Right lobe of liver (tissue), 6 donors: Measurements from ENCODE around the gene CFAP251. TPM values are rescaled to one million over a fixed set of nuclear protein-coding genes. Genes with fewer than 3 reads are reported as not detected.
"Not testable (repeated sequence)": the region's sequence is repeated elsewhere in the genome, so short reads cannot be mapped to it uniquely, and the experiment has no call there.

Experiments used
- ATAC-seq, 4 donors: fragments of 200-7000 bp; cut with Tn5 transposase; one replicate each; pipeline ENCODE4 v1.9.1; 2020; ENCODE audit warnings: mild to moderate bottlenecking in 4 of 4, moderate library complexity in 4 of 4
- DNase-seq, 3 donors: peaks; one replicate each; pipeline ENCODE4 v3.0.0-alpha.2; 2020
- H3K27ac ChIP-seq, 3 donors: fragments of 200-600 bp; one replicate each; pipeline ENCODE4 v1.8.0; 2022
- H3K27me3 ChIP-seq, 2 donors: fragments of 200-600 bp; one replicate each; pipeline ENCODE4 v1.8.0; 2022
- H3K36me3 ChIP-seq, 4 donors: fragments of 200-600 bp; sonication (generic) in 1 of 4; one replicate each; pipeline versions ENCODE4 v1.5.1 to v1.8.0; 2017 to 2022; ENCODE audit warnings: control low read depth in 1 of 4
- H3K4me1 ChIP-seq, 4 donors: fragments of 200-600 bp; sonication (generic) in 1 of 4; one replicate each; pipeline versions ENCODE4 v1.5.1 to v1.8.0; 2017 to 2022; ENCODE audit warnings: control low read depth in 1 of 4
- H3K4me3 ChIP-seq, 3 donors: fragments of 200-600 bp; one replicate each; pipeline ENCODE4 v1.8.0; 2022
- H3K9me3 ChIP-seq, 4 donors: fragments of 200-600 bp; sonication (generic) in 1 of 4; one replicate each; pipeline versions ENCODE4 v1.5.1 to v1.8.0; 2017 to 2022; ENCODE audit warnings: control low read depth in 1 of 4
- POLR2A ChIP-seq: fragments of 450-650 bp; IDR thresholded peaks from one replicate; pipeline ENCODE4 v1.6.1; 2017; ENCODE audit warnings: antibody characterized with exemption, mild to moderate bottlenecking
- WGBS: methylation state at CpG from one replicate; pipeline ENCODE4 v1.1.6; 2018; ENCODE audit warnings: low coverage, low lambda C conversion rate; ENCODE audit not compliant: insufficient coverage; ENCODE audit errors: missing lambda C conversion rate; 5-methylcytosine and 5-hydroxymethylcytosine counted together
- intact Hi-C, 2 donors: fragments of 100-400 bp; cut with DNase I; formaldehyde crosslinking; loops; one replicate each; pipeline versions ENCODE4 v1.11.2 to v1.14.1; 2022
- long read RNA-seq: library from polyadenylated mRNA; unstranded; transcript quantifications from one replicate; pipeline ENCODE4 v2.0.0, GENCODE V29; 2019
- total RNA-seq, 6 experiments: library from RNA; depleted of rRNA in 2 of 6; stranded (reverse); fragments of >200 nt in 2 of 6; fragmentation: NEBNext Ultra II Directional in 3 of 6; extraction: Animal tissue kit (Norgen Biotek cat#: 25700) in 3 of 6; gene quantifications; one replicate each; pipeline versions ENCODE4 v1.1.0 to v1.2.4, GENCODE V29; 2016 to 2023
- TF ChIP-seq, protein P1 (sequence below), 4 donors: fragments of 200-600 bp in 3 of 4; fragments of 450-650 bp in 1 of 4; IDR thresholded peaks; one replicate each; pipeline versions ENCODE4 v1.5.1 to v1.8.0; 2016 to 2022; ENCODE audit warnings: antibody characterized with exemption in 4 of 4, mild to moderate bottlenecking in 2 of 4
- donor health status: DM: no; HTN: yes; CAD: no.
- donor health status: DM: no; HTN: no; CAD: no.
- donor health status: DM: no; HTN: no; CAD: no.
- donor health status: DM: no; HTN: yes; CAD: no.
- donor health status: DM: no; HTN: yes; CAD: no.

Gene CFAP251, protein sequence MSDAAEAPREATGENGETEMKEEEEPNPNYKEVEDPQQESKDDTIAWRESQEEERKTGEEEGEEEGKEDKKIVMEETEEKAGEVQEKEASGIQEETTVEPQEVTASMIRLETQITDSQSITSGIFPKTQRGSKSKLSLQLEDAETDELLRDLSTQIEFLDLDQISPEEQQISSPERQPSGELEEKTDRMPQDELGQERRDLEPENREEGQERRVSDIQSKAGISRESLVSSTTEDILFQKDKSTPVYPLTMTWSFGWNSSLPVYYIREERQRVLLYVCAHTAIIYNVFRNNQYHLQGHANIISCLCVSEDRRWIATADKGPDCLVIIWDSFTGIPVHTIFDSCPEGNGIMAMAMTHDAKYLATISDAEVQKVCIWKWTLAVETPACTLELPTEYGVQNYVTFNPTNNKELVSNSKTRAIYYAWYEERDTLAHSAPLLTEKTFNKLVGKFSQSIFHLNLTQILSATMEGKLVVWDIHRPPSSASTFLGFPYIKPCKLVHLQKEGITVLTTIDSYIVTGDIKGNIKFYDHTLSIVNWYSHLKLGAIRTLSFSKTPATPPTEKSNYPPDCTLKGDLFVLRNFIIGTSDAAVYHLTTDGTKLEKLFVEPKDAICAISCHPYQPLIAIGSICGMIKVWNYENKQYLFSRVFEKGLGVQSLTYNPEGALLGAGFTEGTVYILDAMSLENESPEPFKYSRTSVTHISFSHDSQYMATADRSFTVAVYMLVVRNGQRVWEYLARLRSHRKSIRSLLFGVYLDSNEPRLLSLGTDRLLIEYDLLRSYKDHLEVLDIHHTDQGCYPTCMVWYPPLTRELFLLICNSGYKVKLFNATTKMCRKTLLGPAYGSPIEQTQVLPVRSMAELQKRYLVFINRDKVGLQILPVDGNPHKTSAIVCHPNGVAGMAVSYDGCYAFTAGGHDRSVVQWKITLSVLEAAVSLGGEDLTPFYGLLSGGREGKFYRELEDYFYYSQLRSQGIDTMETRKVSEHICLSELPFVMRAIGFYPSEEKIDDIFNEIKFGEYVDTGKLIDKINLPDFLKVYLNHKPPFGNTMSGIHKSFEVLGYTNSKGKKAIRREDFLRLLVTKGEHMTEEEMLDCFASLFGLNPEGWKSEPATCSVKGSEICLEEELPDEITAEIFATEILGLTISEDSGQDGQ
- 1 to 10 TPM; 1.0 to 6.2 (median 2.4) TPM for total RNA-seq
- long read RNA-seq, partial matches to known transcripts, result 1 of 1 reads
- long read RNA-seq, other reads (novel, unspliced or antisense), result 0 of 1 reads

DNA sequence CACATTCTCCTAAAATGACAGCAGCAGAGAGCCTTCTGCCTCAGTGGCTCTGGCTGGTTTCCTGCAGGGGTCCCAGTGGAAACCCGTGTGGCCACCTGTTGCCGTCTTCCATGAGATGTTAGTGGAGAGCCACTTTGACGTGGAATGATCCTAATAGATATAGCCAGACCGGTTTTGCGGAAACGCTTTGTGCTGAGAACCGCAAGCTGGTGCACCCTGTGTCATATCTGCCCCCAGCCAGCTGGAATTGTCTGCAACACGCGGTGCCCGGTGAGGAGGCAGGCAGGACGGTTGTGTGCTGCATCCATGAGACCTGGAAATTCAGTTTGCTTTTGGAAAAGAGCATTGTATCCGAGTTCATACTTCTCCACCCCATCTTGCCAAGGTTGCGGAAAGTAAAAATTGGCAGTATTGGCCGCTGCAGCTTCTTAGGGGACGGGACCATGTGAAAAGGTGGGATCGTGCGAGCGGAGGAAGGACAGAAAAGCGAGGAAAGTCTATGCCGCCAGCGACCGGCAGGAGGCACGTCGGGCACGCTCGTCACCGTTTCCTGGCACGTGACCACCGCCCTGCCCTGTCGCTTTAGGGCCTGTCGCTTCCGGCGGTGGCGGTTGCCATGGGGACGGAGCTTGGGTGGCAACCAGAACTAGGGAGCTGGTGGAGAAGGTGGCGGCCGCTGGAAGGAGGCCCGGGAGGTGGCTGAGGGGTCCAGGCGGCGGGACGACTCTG lies at the start of gene CFAP251:
Gene CFAP251 (plus strand): TSS at position 643 of the 729 bp plus-strand sequence. CDS start 2,714 bp downstream, outside the sequence.
- TF ChIP-seq, protein P1, sequence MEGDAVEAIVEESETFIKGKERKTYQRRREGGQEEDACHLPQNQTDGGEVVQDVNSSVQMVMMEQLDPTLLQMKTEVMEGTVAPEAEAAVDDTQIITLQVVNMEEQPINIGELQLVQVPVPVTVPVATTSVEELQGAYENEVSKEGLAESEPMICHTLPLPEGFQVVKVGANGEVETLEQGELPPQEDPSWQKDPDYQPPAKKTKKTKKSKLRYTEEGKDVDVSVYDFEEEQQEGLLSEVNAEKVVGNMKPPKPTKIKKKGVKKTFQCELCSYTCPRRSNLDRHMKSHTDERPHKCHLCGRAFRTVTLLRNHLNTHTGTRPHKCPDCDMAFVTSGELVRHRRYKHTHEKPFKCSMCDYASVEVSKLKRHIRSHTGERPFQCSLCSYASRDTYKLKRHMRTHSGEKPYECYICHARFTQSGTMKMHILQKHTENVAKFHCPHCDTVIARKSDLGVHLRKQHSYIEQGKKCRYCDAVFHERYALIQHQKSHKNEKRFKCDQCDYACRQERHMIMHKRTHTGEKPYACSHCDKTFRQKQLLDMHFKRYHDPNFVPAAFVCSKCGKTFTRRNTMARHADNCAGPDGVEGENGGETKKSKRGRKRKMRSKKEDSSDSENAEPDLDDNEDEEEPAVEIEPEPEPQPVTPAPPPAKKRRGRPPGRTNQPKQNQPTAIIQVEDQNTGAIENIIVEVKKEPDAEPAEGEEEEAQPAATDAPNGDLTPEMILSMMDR (IDR thresholded peaks at IDR 0.05), result peak; percentile 49 to 94 (median 69)
- no peak for TF ChIP-seq POLR2A
- Histone ChIP-seq H3K27me3 (no peaks in the 10 kb centered on the region), H3K9me3 (no peaks in the 10 kb centered on the region), H3K4me3 (peak within 1 kb of the TSS; percentile 37 to 51 (median 39)), H3K36me3 (peaks cover 0 to 30% (median 14%) of the 10 kb centered on the region in 4 donors), H3K27ac (peak within 1 kb of the TSS in 2 of 3 donors; percentile 10 to 23), H3K4me1 (peaks cover 0 to 8% (median 0%) of the 10 kb centered on the region in 4 donors)
- intact Hi-C loops, result no loop called here
- ATAC-seq (peak; percentile 96 to 100 (median 98)), DNase-seq (peak; percentile 99)
- WGBS, result 25% methylated on average over 17 of the region's 41 CpGs

DNA sequence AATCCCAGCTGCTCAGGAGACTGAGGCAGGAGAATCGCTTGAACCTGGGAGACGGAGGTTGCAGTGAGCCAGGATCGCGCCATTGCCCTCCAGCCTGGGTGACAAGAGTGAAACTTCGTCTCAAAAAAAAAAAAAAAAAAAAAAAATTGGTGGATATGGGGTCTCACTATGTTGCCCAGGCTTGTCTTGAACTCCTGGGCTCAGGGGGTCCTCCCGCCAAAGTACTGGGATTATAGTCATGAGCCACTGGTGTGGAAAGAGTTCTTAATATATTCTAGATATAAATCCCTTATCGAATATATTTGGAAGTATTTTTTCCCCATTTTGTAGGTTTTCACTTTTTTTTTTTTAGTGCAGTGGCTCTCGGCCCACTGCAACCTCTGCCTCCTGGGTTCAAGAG lies 49.2 kb upstream of the CFAP251 start:
- intact Hi-C loops, H3K4me3 ChIP-seq, H3K36me3 ChIP-seq, H3K4me1 ChIP-seq, H3K27me3 ChIP-seq, H3K27ac ChIP-seq, DNase-seq, H3K9me3 ChIP-seq, ATAC-seq: not testable (repeated sequence)
- 95% methylated on average over 8 of the region's 8 CpGs for WGBS

DNA sequence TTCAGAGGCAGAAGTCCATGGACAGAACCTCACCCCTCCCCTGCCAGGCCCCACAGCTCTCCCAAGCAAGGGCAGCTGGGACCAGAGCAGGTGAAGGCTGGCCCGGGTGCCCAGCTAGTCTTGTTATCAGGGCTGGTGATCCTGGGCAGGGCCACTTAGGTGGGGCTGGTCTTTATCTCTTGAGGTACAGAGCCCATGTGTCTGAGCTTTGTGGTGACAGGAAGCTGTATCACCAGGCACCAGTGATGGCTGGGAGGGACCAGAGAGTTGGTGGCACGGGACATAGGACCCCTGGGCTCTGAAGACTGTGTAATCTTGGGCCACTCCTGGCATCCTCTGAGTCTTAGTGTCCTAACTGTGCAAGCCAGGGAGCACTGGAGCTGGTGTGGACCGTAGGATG lies 46.9 kb upstream of the CFAP251 start:
- no peak overlapping the region for H3K4me3 ChIP-seq
- H3K27ac ChIP-seq, result no peak overlapping the region
- ATAC-seq (no peak), DNase-seq (no peak)
- TF ChIP-seq POLR2A, result no peak
- TF ChIP-seq, protein P1 (IDR thresholded peaks at IDR 0.05), result no peak
- H3K4me1 ChIP-seq, result peaks cover 0 to 15% (median 7%) of the 10 kb centered on the region in 4 donors
- 86% methylated on average over 1 of the region's 3 CpGs for WGBS
- no peaks in the 10 kb centered on the region for H3K36me3 ChIP-seq
- no peaks in the 10 kb centered on the region for H3K27me3 ChIP-seq
- no peaks in the 10 kb centered on the region for H3K9me3 ChIP-seq
- intact Hi-C loops, result no loop called here

DNA sequence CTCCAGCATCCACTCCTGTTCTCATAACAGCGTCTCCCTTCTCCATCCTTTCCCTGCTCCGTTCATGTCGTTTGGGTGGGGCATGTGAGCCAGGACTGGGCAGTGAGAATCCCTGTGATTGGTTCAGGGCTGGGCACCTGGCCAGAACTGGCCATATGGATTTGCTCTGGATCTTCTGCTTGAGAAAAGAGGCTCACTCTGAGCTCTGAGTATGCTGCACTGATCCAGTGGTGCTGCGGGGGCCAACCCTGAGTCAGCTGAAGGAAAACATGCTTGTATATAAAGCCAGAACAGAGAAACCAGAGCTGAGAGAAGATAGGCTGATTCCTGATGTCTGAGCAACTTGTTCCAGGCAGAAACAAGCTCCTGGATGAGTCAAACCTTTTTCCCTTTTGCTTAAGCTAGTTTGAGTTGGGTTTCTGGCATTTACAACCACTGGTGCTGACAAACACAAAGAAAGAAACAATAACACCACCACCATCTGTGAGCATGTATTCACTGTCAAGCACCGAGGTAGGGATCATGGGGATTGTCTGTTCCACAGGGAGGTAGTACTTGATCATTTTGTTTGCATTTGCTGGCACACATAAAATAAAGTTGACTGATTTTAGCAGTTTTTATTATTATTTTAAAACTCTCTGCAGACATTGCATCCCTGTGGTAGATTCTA lies 45.7 kb upstream of the CFAP251 start:
- Histone ChIP-seq H3K27me3 (no peaks in the 10 kb centered on the region), H3K36me3 (no peaks in the 10 kb centered on the region), H3K27ac (no peak overlapping the region), H3K4me3 (no peak overlapping the region), H3K4me1 (peaks cover 0 to 27% (median 9%) of the 10 kb centered on the region in 4 donors), H3K9me3 (no peaks in the 10 kb centered on the region)
- intact Hi-C loops, result no loop called here
- WGBS, result 76% methylated on average over 5 of the region's 5 CpGs
- ATAC-seq (no peak), DNase-seq (no peak)
- TF ChIP-seq, protein P1 (IDR thresholded peaks at IDR 0.05), result no peak
- no peak for TF ChIP-seq POLR2A
